OCI-LY1 (cell line): Measurements from ENCODE around the gene MSANTD3.

ENCODE experiments used
- H2AFZ ChIP-seq: fragments of 200-600 bp; sonication (generic), shearing (Covaris generic); 2 replicates; pipeline ENCODE4 v1.6.0; 2014; ENCODE audit warnings: antibody characterized with exemption, mild to moderate bottlenecking, low read length
- H3F3A ChIP-seq: fragments of 200-600 bp; sonication (generic), shearing (Covaris generic); 2 replicates; pipeline ENCODE4 v1.6.0; 2014; ENCODE audit warnings: mild to moderate bottlenecking, antibody characterized with exemption, low read length, moderate library complexity; ENCODE audit not compliant: insufficient read depth
- H3K27ac ChIP-seq: fragments of 200-600 bp; sonication (generic); 2 replicates; pipeline ENCODE4 v1.5.1; 2014; ENCODE audit warnings: low read length, mixed run types, mild to moderate bottlenecking, low read depth; ENCODE audit not compliant: poor library complexity, severe bottlenecking
- H3K27me3 ChIP-seq: fragments of 200-600 bp; sonication (generic); 2 replicates; pipeline ENCODE4 v1.6.0; 2014; ENCODE audit warnings: antibody characterized with exemption, mild to moderate bottlenecking, low read length, moderate library complexity; ENCODE audit not compliant: insufficient read depth
- H3K36me3 ChIP-seq: fragments of 200-600 bp; sonication (generic); 2 replicates; pipeline ENCODE4 v1.6.1; 2014; ENCODE audit warnings: mild to moderate bottlenecking, antibody characterized with exemption, low read length, moderate library complexity, mixed read lengths; ENCODE audit not compliant: insufficient read depth
- H3K4me1 ChIP-seq: fragments of 200-600 bp; sonication (generic); 2 replicates; pipeline ENCODE4 v1.5.1; 2014; ENCODE audit warnings: mild to moderate bottlenecking, low read length, moderate library complexity; ENCODE audit not compliant: insufficient read depth, severe bottlenecking
- H3K4me2 ChIP-seq: fragments of 200-600 bp; sonication (generic), shearing (Covaris generic); 2 replicates; pipeline ENCODE4 v1.6.1; 2014; ENCODE audit warnings: low read length
- H3K4me3 ChIP-seq: fragments of 200-600 bp; sonication (generic); 2 replicates; pipeline ENCODE4 v1.5.1; 2014; ENCODE audit warnings: low read length, low read depth, mild to moderate bottlenecking, mixed read lengths; ENCODE audit not compliant: poor library complexity, severe bottlenecking
- H3K79me2 ChIP-seq: fragments of 200-600 bp; shearing (Covaris generic); 2 replicates; pipeline ENCODE4 v1.6.1; 2016; ENCODE audit warnings: mixed run types, low read length, mixed read lengths; ENCODE audit not compliant: insufficient read depth
- H3K9ac ChIP-seq: fragments of 200-600 bp; sonication (generic), shearing (Covaris generic); 2 replicates; pipeline ENCODE4 v1.6.1; 2014; ENCODE audit warnings: mild to moderate bottlenecking, low read length, mixed read lengths
- H3K9me2 ChIP-seq: fragments of 200-600 bp; sonication (generic), shearing (Covaris generic); 2 replicates; pipeline ENCODE4 v1.6.1; 2014; ENCODE audit warnings: low read depth, mild to moderate bottlenecking, low read length, mixed read lengths
- H3K9me3 ChIP-seq: fragments of 200-600 bp; shearing (Covaris generic); 2 replicates; pipeline ENCODE4 v1.6.1; 2014; ENCODE audit warnings: low read length, mixed read lengths
- H4K20me1 ChIP-seq: fragments of 200-600 bp; sonication (generic), shearing (Covaris generic); 2 replicates; pipeline ENCODE4 v1.6.0; 2016; ENCODE audit warnings: mild to moderate bottlenecking, low read length; ENCODE audit not compliant: insufficient read depth
- CTCF ChIP-seq: fragments of 200-600 bp; sonication (generic), shearing (Covaris generic); IDR thresholded peaks from 2 replicates; pipeline ENCODE4 v1.5.1; 2017; ENCODE audit warnings: mild to moderate bottlenecking, antibody characterized with exemption, low read length, moderate library complexity, mixed read lengths
- EZH2 ChIP-seq: fragments of 200-600 bp; sonication (generic), shearing (Covaris generic); IDR thresholded peaks from 2 replicates; pipeline ENCODE4 v1.8.0; 2017; ENCODE audit warnings: borderline replicate concordance, mixed run types, mild to moderate bottlenecking, antibody characterized with exemption, low read length, moderate library complexity, mixed read lengths

Gene MSANTD3

GRCh38 chr9:100447041-100447440 is 20.1 kb downstream of the MSANTD3 start:
- no peak overlapping the region for H2AFZ ChIP-seq
- no peak overlapping the region for H3K27ac ChIP-seq
- no peaks in the 10 kb centered on the region for H3K79me2 ChIP-seq
- no peaks in the 10 kb centered on the region for H3K27me3 ChIP-seq
- no peak overlapping the region for H3K4me2 ChIP-seq
- H3F3A ChIP-seq, result no peaks in the 10 kb centered on the region
- H3K9ac ChIP-seq, result no peak overlapping the region
- no peaks in the 10 kb centered on the region for H3K4me1 ChIP-seq
- H3K4me3 ChIP-seq, result no peak overlapping the region
- H4K20me1 ChIP-seq, result no peaks in the 10 kb centered on the region
- H3K9me2 ChIP-seq, result no peaks in the 10 kb centered on the region
- peaks cover 17% of the 10 kb centered on the region for H3K36me3 ChIP-seq
- H3K9me3 ChIP-seq, result no peaks in the 10 kb centered on the region
- TF ChIP-seq EZH2, result no peak
- no peak for TF ChIP-seq CTCF

- H2AFZ ChIP-seq, result no peak overlapping the region
- no peaks in the 10 kb centered on the region for H3F3A ChIP-seq
- H3K27ac ChIP-seq, result no peak overlapping the region
- H3K79me2 ChIP-seq, result no peaks in the 10 kb centered on the region
- H3K9ac ChIP-seq, result no peak overlapping the region
- TF ChIP-seq CTCF, result no peak
- no peak for TF ChIP-seq EZH2
- H3K36me3 ChIP-seq, result peaks cover 25% of the 10 kb centered on the region
- no peaks in the 10 kb centered on the region for H4K20me1 ChIP-seq
- H3K9me2 ChIP-seq, result no peaks in the 10 kb centered on the region
- no peak overlapping the region for H3K4me2 ChIP-seq
- no peaks in the 10 kb centered on the region for H3K4me1 ChIP-seq
- no peaks in the 10 kb centered on the region for H3K9me3 ChIP-seq
- H3K27me3 ChIP-seq, result no peaks in the 10 kb centered on the region
- no peak overlapping the region for H3K4me3 ChIP-seq
These were observed 21.3 kb downstream of the MSANTD3 start for GRCh38 chr9:100448266-100448665.

GRCh38 chr9:100449420-100449819 is 22.5 kb downstream of the MSANTD3 start:
- no peak for TF ChIP-seq CTCF
- TF ChIP-seq EZH2, result no peak
- Histone ChIP-seq H3K9me2 (no peaks in the 10 kb centered on the region), H3K27me3 (no peaks in the 10 kb centered on the region), H3K9me3 (no peaks in the 10 kb centered on the region), H3K4me3 (no peak overlapping the region), H3K9ac (no peak overlapping the region), H3K79me2 (no peaks in the 10 kb centered on the region), H3F3A (no peaks in the 10 kb centered on the region), H3K36me3 (peaks cover 26% of the 10 kb centered on the region), H3K4me2 (no peak overlapping the region), H3K27ac (no peak overlapping the region), H3K4me1 (no peaks in the 10 kb centered on the region), H4K20me1 (no peaks in the 10 kb centered on the region), H2AFZ (no peak overlapping the region)
